Fibroblast of skin of abdomen (primary cell): ENCODE results near the gene TGIF2. TPM values are rescaled to one million over a fixed set of nuclear protein-coding genes. Genes with fewer than 3 reads are reported as not detected.

ENCODE experiments used
- DNase-seq: peaks from one replicate; pipeline ENCODE4 v3.0.0-alpha.2; 2013
- polyA plus RNA-seq, 2 experiments: library from polyadenylated mRNA; unstranded; fragments of 120-200 nt; gene quantifications; one replicate each; pipeline ENCODE4 v1.2.1, GENCODE V29; 2013; ENCODE audit not compliant: insufficient read length in 2 of 2

TGIF2 gene
- polyA plus RNA-seq (2013, experiment 1 of 2; ENCODE audit: insufficient read length) = 18.7 TPM
- 18.3 TPM for polyA plus RNA-seq (2013, experiment 2 of 2; ENCODE audit: insufficient read length)

- DNase-seq = peak; percentile 94
These were observed at the start of gene TGIF2 for GRCh38 chr20:36573103-36573797. Gene TGIF2, plus strand, starts transcription at chr20:36573597. Its CDS starts 5,178 bp downstream, at chr20:36578775.

DNA sequence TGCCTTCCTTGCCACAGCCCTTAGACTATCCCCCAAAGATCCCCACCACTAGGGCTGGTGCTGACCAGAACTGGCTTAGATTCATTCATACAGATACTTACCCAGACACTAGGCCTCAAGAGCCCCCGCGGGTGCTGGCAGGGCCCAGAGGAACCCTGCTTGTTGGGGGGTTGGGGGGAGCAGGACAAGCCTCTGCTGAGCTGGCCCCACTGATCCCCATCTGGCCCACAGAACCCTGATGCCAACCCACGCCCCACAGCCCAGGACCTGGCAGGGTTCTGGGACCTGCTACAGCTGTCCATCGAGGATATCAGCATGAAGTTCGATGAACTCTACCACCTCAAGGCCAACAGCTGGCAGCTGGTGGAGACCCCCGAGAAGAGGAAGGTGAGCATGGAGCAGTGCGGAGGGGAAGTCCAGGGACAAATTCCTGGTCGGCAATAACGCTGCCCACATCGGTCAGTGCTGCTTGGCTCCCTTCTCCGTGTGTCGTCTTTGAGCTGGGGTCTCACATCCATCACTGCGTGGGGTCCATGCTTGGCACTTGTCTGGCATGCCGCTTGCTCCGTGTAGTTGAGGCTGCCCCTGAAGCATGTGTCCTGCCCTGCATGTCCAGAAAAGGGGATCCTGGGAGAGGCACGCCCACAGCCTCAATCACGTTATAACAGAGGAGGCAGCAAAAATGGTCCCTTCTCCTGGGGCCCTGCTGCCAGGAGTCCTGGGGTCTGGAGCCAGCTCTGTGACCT lies 47.6 kb upstream of the TGIF2 start:
- no peak for DNase-seq

- DNase-seq = no peak
These were observed 46.8 kb upstream of the TGIF2 start for GRCh38 chr20:36526521-36527011.

- no peak for DNase-seq
These were observed 45.9 kb upstream of the TGIF2 start for GRCh38 chr20:36527331-36528125.

GRCh38 chr20:36528176-36528874 lies 45.1 kb upstream of the TGIF2 start:
- DNase-seq = no peak

DNA sequence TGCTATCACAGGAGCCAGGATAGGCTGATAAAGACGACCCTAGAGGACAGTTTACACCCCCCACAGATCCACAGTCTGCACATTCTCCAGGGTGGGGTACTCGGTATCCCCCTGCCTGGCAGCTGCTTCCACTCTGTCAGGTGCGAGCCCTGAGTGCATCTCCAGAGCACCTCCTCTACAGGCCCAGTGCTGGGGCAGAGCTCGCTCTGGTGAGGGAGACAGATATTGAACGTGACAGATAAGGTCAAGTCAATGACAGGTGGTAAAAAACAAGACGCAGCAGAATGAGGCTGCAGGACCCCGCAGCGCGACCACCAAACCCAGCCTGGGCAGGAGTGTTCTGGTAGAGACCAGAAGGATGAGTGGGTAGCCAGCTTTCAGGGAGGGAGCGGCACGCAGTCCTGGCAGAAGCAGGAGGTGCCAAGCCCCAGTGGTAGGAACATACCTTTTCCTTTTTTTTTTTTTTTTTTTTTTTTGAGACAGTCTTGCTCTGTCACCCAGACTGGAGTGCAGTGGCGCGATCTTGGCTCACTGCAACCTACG lies 44.5 kb upstream of the TGIF2 start:
- no peak for DNase-seq

DNA sequence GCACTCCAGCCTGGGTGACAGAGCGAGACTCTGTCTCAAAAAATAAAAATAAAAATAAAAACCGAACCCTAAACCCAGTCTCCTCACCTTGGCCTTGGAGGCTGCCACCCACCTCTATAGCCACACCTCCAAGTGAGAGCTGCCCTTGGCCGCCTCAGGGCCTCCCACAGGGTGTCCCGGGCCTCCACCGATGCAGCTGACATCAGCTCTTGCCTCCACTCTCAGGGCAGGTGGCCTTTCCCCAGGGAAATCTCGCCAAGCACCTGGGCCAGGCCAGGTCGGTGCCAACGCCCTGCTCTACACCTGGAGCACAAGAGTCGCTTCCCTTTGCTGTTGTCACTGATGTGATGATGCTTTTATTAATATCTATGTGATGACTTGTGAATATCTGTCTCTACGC lies 41.0 kb upstream of the TGIF2 start:
- no peak for DNase-seq

- no peak for DNase-seq
These were observed 40.6 kb upstream of the TGIF2 start for GRCh38 chr20:36532822-36533221.

GRCh38 chr20:36538026-36538722 lies 35.2 kb upstream of the TGIF2 start:
- DNase-seq = no peak

DNA sequence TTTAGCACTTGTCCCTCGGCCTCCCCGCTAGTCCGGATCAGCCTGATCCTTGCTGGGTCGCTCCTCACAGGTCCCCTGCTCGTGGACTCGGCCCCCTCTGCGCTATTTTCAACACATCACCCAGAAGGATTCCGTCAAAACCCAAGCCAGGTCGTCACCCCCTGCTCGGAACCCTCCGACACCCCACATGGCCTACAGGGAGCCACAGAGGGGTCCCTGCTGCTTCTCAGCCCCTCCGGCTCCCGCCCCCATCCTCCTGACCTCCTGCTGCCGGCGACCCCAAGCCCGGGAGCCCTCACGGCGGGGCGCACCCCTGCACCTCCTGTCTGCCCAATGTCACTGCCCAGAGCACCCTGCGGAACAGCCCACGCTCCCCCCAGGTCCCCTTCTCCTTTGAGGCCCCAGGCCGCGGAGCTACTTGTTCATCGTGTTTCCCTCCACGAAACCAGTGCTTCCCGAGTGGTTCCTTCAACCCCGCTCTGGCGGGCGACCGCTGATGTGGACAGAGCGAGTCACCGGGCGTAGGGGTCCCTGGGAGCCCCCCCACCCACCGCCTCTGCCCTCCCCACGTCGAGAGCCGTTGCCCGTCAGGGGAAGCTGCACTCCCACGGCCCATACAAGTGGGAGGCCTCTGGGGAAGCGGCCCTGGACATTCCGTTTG lies 32.7 kb upstream of the TGIF2 start:
- DNase-seq = no peak

DNA sequence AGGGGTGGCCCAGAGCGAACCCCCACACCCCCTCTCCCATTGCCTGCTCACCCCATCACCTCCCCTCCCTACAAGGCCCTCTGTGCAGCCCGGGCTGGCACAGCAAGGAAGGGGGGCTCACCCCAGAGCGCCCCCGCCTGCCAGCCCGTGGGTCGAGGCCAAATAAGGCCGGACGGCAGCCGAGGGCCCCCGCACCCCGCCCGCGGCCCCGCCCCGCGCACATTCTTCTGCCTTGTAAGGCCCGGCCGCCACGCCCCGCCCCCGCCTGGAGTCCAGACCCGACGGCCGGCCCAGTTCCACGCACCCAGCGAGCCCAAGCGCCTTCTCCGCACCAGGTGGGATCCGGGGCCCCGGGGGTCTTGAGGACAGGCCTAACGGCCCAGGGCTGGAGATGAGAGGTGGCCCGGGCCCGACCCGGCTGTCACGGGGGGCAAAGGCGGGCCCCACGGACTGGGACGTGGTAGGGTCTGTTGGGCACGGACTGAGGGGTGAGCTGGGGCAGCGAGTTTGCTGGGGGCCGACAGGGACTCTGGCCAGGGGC lies 32.1 kb upstream of the TGIF2 start, which contains the start of gene MYL9:
TSS of gene MYL9 (plus strand) at position 293 of the 541 bp plus-strand sequence. CDS start 3,366 bp downstream, outside the sequence.
- DNase-seq = peak; percentile 85

GRCh38 chr20:36541768-36542488 lies 31.5 kb upstream of the TGIF2 start:
- peak; percentile 58 for DNase-seq

DNA sequence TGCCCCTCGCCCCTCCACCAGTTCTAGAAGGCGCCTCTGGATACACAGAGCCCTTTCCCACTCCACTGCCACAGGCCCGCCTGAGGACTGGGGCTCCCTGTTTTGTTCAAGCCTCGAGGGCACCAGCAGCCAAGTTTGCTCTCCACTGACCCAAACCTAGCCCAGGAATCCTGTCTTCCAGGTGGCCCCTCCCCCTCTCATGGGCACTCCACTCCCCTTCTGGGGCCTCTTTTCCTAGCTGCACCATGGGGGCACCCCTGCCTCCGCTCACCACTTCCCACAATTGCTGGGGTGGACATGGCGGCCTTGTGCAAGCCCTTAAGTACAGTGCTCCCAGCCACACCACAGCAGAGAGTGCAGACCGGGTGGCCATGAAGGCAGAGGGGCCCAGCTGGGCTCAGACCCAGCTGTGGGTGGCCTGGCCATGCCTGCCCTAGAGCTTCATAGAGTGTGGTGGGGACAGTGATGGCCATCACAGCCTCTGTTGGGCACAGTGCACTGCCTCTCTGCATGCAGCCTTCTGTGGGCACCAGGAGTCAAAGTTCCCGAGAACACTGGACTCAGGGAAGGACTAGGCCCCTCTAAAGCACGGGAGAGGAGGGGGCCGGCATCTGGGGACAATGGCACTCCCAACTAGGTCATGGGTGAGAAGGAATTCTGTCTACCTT lies 30.7 kb upstream of the TGIF2 start:
- DNase-seq = no peak

DNA sequence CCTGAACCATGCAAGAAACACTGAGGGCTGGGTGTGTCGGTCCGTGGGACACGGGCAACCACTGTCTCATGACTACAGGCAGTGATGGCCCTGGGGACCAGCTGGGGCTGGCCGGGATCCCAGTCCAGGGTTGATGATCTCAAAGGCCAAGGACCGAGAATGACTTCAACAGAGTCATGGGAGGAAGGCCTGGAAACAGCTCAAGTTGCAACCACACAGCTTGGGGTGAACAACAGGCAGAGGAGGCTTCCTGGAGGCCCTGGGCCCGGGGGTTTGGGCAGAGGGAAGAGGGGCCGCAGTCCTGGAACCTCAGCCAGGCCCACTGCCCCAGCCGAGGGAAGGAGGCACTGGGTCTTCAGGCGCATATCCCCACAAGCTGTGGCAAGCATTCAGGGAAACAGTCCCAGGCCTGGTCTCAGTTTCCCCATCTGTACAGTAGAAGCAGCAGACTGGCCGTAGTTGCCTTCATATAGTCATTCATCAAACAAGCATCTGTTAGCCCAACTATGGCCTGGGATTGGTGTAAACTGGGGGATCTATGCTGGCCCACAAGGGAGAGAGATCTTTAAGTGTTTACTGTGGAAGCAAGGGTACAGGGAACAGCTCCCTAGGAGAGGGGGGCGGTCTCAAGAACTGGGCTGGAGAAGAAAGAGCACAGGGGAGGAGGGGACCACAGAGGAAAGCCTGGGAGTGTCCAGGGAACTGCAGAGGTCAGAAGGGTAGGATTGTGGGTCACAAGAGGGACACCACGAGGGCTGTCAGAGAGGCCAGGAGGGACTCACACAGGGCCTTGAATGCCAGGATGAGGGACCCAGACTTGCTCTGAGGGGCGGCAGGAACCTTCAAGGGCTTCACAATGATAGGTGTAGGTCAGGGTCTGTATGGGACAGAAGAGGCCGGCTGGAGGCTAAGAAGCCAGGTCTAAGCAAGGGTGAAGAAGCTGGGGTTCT lies 29.9 kb upstream of the TGIF2 start:
- peak; percentile 44 for DNase-seq

DNA sequence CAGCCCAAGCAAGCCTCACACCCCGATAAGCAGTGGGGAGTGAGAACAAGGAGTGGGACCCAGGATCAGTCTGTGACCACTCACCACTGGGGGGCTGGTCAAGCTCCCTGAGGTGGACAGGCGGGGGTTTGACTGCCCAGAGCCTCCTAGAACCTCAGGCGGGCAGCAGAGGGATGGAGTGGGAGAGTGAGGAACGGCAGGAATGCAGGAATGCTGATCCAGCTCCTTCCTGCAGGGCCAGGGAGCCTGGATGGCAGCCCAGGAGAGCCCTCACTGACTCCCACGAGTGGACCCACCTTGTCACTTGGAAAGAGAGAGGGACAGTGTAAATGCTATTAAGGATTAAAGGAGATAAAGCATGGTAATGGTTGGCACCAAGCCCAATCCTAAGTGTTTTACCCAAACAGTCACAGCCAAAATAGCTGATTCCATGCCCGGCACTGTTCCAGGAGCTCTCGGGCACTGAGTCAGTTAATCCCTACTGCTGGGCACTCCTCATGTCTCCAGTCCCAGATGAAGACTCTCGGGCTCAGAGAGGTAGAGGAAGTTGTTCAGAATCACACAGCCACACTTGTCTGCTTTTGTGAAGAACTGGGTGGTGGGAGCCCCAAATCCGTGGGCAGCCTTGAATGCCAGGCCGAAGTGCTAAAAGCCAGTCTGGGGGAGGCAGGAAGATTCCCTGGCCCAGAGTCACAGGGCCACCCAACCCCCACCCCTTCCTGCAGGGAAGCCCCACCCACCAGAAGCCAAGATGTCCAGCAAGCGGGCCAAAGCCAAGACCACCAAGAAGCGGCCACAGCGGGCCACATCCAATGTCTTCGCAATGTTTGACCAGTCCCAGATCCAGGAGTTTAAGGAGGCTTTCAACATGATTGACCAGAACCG lies 29.0 kb upstream of the TGIF2 start:
- peak; percentile 23 for DNase-seq

GRCh38 chr20:36546111-36546736 lies 27.2 kb upstream of the TGIF2 start:
- no peak for DNase-seq
